GM18505 (cell line): Measurements from ENCODE around the gene TMPRSS11E.

Experiments
- ATAC-seq: cut with Tn5 transposase; IDR thresholded peaks from one replicate; pipeline ENCODE4 v1.9.1; 2021; ENCODE audit not compliant: unreplicated experiment
- POLR2A ChIP-seq: IDR thresholded peaks from 4 replicates; pipeline ENCODE4 v1.6.1; 2011; ENCODE audit warnings: borderline replicate concordance; ENCODE audit not compliant: insufficient read depth, insufficient read length; ENCODE audit errors: extremely low read depth

TMPRSS11E gene

DNA sequence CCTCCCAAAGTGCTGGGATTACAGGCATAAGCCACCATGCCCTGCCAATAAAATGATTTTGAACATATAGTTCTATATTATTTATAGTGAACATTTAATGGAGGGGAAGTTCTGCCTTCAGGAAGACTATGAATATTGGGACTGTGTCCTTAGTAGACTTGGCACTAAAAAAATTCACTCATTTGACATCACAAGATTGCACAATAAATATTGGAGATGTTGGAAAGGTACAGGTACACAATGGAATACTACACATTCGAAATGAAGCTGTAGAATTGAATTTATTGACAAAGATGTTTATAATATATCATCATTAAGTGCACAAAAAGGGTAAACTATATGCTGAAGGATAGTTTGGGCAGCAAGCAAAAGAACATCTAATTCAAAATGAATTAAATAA is 13.0 kb upstream of the TMPRSS11E start:
- no peak for TF ChIP-seq POLR2A
- no peak for ATAC-seq

DNA sequence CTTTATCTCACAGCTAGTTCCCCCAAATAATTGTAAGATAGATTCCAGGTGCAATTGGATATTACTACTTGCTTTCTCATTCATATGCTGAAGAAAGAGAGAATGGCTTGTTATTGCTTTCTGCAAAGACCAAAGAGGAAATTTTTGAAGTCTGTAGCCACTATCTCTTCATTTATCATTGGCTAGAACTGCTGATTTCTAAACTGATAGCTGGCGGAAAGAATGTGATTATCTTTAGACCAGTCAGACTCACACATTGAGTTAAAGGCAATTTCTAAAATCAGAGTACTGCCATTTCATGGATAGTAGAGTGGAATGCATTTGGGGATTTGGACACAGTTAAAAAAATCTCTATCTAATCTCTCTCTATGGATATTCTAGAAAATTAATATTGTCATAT is 12.4 kb upstream of the TMPRSS11E start:
- no peak for TF ChIP-seq POLR2A
- no peak for ATAC-seq

DNA sequence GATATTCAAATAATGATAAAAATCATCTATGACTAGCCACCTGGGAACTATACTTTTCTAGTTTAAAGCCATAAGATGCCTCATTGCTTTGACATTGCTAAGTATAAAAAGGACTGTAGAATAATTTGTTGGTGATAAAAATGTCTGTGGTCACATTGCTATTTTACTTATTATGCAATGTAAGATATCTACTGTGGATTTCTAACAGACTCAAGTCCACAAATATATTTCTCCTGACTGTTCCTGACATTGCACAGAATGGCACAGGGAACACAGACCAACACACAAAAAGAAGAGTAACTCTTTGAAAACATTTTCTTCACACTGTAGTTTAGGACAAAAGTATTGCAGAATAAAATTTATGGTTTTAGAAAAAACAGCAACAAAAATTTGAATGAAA is 2.2 kb upstream of the TMPRSS11E start:
- TF ChIP-seq POLR2A: no peak
- no peak for ATAC-seq

DNA sequence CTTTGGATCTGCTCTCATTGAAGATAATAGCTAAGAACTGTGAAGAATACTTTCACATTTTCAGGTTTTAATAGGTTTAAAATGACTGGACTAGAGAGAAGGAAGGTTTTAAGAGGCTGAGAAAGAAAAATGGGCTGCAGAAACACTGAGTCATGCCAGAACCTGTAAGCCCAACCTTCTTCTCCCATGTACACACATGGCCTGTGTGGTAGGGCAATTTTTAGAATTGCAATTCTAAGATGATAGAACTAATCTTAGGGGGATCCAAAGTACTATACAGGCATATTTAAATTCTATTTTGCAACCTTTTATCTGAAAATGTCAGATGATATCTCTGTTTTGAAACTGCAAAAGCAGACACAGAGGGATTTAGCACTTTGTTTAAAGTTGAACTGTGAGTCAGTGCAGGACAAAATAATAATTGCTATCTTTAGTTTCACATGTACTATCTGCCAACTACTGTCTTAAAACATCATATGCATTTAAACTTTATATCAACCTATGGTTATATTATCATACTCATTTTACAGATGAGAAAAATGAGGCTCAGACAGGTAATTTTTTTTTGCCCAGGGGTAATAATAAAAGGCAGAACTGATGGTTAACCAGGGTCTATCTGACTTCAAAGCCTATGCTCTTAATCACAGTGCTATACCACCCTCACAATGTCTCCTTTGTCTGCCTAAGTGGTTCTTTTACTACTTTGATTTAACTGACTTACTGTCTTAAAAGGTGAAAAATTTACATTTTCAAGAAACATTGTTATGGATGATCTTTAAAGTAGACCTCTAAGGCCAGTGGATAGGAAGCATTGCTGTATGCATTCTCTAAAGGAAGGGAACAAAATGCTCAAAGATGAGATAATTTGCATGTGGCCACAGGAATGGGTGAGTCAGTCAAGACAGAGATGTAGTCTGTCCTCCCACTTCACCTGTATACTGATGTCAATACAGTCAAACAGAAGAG is 4.3 kb downstream of the TMPRSS11E start:
- TF ChIP-seq POLR2A: no peak
- ATAC-seq: peak; percentile 82

DNA sequence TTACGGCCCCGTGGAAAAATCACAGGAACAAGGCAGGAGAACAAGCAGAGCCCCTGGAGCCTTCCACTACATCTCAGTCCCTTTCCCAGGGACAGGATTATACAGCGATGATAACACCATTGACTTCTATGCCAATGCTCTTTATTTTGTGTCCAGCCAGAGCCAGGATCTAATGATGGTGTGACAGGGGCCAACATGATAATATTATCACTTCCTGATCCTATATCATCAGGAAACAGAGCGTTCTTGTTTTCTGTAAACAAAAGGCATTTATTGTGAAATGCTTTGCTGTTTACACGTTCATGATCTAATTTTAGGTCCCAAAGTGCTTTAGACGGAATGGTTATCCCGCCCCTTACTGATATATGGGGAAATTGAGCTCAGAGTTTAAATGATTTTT is 12.8 kb downstream of the TMPRSS11E start:
- TF ChIP-seq POLR2A: no peak
- no peak for ATAC-seq

DNA sequence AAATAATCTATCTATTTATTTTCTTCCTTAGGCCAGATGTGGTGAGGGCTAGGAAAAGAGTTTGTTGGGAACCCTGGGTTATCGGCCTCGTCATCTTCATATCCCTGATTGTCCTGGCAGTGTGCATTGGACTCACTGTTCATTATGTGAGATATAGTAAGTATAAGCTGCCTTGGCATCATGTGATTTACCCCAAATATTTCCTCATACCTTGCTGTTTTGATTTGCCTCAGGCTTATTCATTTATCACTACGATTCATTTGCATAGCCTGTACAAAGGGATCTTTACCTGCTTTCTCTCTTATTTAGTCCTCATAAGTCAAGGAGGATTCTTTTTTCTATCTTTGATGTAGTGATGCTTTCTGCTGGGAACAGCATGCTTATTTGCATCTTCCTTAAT is 14.5 kb downstream of the TMPRSS11E start:
- ATAC-seq: no peak

DNA sequence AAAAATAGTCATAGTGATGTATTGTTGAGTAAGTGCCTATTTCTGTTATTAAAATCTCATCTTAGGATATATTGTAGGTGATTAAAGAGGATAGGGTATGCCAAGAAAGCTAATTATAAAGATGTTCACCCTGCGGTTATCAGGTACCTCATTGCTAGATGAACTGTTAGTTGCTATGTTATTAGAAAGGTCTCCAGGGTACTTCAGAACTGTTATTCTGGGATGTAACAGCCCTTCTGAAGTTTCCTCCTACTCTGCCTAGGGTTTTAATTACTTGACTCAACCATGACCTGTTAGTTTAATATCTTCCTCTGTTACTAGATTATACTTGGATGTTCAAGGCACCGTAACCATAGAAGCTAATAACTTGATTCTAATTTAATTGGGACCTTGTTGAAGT is 15.4 kb downstream of the TMPRSS11E start:
- no peak for TF ChIP-seq POLR2A
- ATAC-seq: no peak

More for the DNA sequence above, 14.5 kb downstream of the TMPRSS11E start:
- TF ChIP-seq POLR2A: no peak

DNA sequence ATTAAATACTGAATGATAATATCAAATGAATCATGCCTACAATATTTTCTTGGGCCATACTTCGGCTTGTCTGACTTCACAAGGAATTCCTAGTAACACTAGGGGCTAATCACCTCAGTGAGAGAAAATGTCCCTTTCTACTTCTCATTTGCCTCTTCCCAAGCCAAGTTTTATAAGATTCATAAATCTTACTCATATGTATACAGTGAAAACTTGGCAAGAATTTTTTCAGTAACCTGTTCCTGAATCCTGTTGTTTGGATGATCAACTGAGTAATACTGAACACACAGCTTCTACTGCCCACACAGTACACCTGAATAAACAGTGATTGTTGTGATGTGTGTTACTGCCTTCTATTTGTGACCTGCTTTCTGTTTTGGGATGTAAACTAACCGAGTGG is 16.5 kb downstream of the TMPRSS11E start:
- ATAC-seq: no peak
- no peak for TF ChIP-seq POLR2A

DNA sequence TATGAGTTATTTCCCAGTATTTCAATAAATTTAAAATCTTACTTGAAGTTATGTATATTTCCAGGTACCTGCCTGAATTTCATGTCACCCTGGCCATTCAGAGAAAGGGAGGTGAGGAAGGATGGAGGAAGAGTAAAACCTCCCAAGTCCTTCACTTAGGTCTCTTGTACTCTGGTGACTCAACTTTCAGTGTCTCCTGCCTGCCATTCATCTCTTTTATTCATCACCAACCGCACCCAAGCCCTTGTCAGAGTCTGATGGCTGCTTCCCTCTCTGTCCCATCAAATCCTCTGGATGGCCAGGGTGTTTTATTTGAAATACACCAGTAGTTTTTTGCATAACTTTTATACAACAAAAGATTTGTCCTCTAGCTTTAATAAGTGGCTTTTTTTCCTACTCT is 17.8 kb downstream of the TMPRSS11E start:
- TF ChIP-seq POLR2A: no peak
- no peak for ATAC-seq

DNA sequence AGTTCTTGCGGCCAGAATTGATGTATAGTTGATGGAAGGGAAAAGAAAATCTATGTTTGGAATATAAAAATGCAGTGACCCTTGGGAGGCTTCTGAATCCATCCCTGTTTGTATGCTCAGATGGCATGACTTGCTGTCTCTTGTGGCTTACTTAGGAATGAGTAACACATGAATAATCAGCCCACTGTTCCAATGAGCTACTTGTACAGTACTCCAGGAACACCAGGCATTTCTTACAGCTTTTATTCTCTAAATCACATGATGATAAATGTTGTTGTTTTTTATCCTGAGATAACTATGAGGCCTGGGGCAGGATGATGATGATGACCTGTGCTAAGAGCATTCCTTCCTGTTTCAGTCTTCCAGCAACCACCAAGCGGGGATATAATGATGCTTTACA is 18.9 kb downstream of the TMPRSS11E start:
- no peak for ATAC-seq
- no peak for TF ChIP-seq POLR2A

DNA sequence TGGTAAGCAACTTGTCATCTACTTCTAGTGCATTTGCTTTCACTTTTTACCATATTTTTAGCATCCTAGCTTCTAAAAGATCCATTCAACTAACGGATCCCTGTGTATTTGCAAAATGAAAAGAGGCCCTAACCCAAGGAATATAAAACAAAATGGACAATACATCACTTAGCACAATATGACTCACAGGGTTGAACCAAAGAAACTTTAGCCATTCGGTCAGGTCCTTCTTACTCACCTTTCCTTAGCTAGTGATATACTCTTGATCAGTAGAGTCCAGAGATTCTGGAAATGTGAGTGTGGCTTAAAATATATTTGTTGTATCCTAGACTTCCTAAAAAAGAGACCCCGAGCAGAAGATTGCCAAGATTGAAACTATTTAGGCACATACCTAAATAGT is 19.5 kb downstream of the TMPRSS11E start:
- ATAC-seq: no peak
- TF ChIP-seq POLR2A: no peak

DNA sequence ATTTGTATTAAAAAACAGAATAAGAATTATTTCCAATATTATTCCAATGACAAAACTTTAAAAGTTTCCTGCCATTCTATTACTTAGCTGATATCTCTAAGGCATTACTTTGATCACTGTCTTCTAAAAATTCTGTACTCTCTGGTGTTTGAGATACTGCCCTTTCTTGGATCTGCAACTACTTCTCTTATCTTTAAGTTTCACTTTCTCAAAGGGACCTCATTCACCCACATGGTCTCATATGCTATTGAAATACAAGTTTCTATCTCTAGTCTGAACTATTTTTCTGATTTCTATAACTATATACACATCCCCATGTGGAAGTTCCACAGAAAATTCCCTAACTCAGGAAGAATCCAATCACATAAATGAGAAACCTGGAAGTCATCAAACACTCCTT is 22.2 kb downstream of the TMPRSS11E start:
- ATAC-seq: peak; percentile 60

DNA sequence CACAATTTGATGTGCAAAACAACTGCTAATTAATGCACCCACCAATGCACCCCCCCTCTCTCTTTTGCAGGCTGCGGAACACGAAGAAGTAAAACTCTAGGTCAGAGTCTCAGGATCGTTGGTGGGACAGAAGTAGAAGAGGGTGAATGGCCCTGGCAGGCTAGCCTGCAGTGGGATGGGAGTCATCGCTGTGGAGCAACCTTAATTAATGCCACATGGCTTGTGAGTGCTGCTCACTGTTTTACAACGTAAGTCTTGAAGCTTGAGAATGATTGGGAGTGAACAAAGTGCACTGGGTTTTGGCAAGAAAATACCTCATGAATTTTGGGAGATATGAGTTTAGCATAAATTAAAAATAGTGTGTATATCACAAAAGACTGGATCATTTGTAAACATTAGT is 28.9 kb downstream of the TMPRSS11E start:
- no peak for TF ChIP-seq POLR2A
- no peak for ATAC-seq

More for the DNA sequence above, 22.2 kb downstream of the TMPRSS11E start:
- TF ChIP-seq POLR2A: no peak

DNA sequence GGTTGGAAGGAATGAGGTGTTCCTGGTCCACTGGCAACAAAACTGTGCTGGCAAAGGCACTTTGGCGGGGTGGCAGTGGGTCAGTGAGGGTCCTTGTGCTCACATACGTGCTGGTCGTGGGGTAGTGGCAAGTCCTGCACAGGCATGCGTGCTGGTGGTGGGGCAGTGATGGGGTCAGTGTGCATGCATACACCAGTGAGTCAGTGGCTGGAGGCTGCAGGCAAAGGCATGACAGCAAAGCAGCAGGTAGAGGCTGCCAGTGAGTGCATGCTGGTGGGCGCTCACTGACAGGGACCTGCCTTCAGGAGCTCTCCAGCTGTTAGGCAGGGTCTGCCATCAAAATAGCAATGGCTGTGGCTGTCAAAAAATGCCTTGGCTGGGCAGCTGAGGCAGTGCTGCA is 42.1 kb downstream of the TMPRSS11E start:
- ATAC-seq: no peak
- no peak for TF ChIP-seq POLR2A
